Activated CD4-positive, CD25-positive, alpha-beta regulatory T cell treated with anti-CD3 and anti-CD28 coated beads, Interleukin-2, amount 50 U/mL, for 72 hours (primary cell): Measurements from ENCODE around the gene USP17L10.
"Not testable (repeated sequence)": the region's sequence is repeated elsewhere in the genome, so short reads cannot be mapped to it uniquely, and the experiment has no call there.

Experiments used
- DNase-seq: peaks from one replicate; pipeline ENCODE4 v3.0.0; 2021

The USP17L10 gene, protein sequence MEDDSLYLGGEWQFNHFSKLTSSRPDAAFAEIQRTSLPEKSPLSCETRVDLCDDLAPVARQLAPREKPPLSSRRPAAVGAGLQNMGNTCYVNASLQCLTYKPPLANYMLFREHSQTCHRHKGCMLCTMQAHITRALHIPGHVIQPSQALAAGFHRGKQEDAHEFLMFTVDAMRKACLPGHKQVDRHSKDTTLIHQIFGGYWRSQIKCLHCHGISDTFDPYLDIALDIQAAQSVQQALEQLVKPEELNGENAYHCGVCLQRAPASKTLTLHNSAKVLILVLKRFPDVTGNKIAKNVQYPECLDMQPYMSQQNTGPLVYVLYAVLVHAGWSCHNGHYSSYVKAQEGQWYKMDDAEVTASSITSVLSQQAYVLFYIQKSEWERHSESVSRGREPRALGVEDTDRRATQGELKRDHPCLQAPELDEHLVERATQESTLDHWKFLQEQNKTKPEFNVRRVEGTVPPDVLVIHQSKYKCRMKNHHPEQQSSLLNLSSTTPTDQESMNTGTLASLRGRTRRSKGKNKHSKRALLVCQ

DNA sequence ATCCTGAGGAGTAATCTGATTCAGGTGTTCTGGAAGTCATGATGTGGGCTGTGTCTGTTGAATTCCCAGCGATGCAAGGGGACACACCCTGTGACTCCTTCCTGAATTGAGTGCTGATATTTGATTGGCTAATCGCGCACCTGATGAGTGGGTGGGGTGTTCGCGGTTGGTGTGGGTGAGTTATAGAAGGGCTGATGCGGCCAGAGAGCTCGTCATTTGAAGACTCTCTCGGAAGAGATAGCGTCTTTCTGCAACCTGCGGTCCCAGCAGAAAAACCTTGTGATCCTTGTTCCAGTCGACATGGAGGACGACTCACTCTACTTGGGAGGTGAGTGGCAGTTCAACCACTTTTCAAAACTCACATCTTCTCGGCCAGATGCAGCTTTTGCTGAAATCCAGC, at the start of gene USP17L10:
USP17L10 (plus strand) TSS at position 301 of the 400 bp plus-strand sequence; CDS start at position 301, 0 bp downstream.
- not testable (repeated sequence) for DNase-seq

DNA sequence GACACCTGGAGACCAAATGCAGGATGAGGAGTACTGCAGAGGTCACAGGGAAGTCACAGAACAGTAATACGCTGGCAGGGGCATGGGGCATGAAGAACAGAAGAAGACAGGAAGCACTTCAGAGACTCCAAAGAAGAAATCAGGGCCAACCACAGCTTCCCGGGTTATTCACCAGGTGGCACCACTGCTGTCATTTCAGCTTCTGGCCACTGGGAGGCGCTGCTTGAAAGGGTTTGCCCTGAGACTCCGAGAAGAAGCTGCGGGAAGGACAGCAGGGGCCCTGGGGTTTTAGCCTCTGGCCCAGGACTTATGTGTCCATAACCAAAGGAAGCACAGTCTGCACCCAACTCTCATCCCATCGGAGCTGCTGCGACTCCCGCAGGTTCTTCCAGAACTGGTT, 44.5 kb upstream of the USP17L10 start:
- DNase-seq, result not testable (repeated sequence)

DNA sequence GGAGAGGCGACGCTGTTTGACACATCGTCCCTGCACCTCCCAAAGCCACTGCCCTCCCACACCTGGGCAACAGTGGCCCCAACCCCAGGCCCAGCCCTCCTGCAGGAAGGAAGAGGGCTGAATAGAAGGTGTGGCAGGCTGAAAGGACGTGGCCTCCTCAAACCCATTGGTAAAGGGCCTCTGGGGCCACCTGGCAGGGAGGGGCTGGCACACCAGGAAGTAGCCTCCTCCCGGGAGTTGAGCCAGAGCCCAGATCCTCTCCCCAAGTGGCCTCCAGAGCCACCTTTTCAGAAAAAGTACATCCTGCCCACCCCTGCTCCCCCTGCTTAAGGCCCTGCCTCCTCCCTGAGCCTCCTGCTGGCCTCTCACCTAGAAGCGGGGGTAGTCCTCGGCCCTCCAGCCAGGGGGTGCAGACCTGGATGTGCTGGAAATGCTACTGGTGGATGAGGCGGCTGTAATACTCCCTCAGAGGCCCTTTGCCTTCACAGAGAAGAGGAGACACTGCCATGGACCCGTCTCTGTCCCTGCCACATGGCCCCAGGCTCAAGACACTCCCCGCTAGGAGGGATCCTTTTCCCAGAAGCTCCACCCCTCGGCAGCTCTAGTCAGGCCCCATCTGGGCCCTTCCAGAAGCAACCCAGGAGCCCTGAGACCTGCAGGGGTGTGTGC, 40.5 kb upstream of the USP17L10 start, which contains the start of gene FAM90A26:
FAM90A26 (plus strand) TSS at position 619 of the 669 bp plus-strand sequence. CDS start 2,764 bp downstream, outside the sequence.
- DNase-seq, result not testable (repeated sequence)

DNA sequence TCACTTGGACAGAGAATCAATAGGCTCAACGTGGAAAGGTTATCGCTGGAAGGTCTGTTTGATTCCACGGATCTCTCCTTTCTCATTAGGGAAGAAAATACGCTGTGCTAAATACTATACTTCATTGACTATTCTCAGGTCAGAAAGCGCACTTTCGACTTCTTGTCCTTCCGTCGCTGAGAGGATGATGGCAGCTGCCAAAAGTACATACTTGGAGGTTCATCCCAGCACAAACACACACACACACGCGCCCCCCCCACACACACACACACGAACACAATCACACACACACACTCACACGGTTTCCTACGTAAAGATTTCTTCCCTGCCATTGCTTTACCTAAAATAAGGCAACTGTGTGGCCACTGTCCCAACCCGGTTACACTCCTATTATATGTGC, 4.2 kb downstream of the USP17L10 start:
- not testable (repeated sequence) for DNase-seq

DNA sequence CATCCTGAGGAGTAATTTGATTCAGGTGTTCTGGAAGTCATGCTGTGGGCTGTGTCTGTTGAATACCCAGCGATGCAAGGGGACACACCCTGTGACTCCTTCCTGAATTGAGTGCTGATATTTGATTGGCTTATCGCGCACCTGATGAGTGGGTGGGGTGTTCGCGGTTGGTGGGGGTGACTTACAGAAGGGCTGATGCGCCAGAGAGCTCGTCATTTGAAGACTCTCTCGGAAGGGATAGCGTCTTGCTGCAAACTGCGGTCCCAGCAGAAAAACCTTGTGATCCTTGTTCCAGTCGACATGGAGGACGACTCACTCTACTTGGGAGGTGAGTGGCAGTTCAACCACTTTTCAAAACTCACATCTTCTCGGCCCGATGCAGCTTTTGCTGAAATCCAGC, 4.6 kb downstream of the USP17L10 start, which contains the start of gene USP17L11:
USP17L11 (plus strand) TSS at position 301 of the 400 bp plus-strand sequence; CDS start at position 301, 0 bp downstream.
- not testable (repeated sequence) for DNase-seq

DNA sequence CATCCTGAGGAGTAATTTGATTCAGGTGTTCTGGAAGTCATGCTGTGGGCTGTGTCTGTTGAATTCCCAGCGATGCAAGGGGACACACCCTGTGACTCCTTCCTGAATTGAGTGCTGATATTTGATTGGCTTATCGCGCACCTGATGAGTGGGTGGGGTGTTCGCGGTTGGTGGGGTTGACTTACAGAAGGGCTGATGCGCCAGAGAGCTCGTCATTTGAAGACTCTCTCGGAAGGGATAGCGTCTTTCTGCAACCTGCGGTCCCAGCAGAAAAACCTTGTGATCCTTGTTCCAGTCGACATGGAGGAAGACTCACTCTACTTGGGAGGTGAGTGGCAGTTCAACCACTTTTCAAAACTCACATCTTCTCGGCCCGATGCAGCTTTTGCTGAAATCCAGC, 9.4 kb downstream of the USP17L10 start, which contains the start of gene USP17L12:
USP17L12 (plus strand) TSS at position 301 of the 400 bp plus-strand sequence; CDS start at position 301, 0 bp downstream.
- DNase-seq, result not testable (repeated sequence)

DNA sequence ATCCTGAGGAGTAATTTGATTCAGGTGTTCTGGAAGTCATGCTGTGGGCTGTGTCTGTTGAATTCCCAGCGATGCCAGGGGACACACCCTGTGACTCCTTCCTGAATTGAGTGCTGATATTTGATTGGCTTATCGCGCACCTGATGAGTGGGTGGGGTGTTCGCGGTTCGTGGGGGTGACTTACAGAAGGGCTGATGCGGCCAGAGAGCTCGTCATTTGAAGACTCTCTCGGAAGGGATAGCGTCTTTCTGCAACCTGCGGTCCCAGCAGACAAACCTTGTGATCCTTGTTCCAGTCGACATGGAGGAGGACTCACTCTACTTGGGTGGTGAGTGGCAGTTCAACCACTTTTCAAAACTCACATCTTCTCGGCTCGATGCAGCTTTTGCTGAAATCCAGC, 14.1 kb downstream of the USP17L10 start, which contains the start of gene USP17L13:
USP17L13 (plus strand) TSS at position 301 of the 400 bp plus-strand sequence; CDS start at position 301, 0 bp downstream.
- not testable (repeated sequence) for DNase-seq

DNA sequence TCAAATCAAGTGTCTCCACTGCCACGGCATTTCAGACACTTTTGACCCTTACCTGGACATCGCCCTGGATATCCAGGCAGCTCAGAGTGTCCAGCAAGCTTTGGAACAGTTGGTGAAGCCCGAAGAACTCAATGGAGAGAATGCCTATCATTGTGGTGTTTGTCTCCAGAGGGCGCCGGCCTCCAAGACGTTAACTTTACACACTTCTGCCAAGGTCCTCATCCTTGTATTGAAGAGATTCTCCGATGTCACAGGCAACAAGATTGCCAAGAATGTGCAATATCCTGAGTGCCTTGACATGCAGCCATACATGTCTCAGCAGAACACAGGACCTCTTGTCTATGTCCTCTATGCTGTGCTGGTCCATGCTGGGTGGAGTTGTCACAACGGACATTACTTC, 19.8 kb downstream of the USP17L10 start:
- DNase-seq, result peak; percentile 8

DNA sequence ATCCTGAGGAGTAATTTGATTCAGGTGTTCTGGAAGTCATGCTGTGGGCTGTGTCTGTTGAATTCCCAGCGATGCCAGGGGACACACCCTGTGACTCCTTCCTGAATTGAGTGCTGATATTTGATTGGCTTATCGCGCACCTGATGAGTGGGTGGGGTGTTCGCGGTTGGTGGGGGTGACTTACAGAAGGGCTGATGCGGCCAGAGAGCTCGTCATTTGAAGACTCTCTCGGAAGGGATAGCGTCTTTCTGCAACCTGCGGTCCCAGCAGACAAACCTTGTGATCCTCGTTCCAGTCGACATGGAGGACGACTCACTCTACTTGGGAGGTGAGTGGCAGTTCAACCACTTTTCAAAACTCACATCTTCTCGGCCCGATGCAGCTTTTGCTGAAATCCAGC, 23.6 kb downstream of the USP17L10 start, which contains the start of gene USP17L15:
USP17L15 (plus strand) TSS at position 301 of the 400 bp plus-strand sequence; CDS start at position 301, 0 bp downstream.
- DNase-seq, result not testable (repeated sequence)

DNA sequence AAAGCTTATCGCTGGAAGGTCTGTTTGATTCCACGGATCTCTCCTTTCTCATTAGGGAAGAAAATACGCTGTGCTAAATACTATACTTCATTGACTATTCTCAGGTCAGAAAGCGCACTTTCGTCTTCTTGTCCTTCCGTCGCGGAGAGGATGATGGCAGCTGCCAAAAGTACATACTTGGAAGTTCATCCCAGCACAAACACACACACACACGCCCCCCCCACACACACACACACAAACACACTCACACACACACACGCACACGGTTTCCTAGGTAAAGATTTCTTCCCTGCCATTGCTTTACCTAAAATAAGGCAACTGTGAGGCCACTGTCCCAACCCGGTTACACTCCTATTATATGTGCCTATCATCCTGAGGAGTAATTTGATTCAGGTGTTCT, 28.0 kb downstream of the USP17L10 start:
- DNase-seq, result not testable (repeated sequence)

DNA sequence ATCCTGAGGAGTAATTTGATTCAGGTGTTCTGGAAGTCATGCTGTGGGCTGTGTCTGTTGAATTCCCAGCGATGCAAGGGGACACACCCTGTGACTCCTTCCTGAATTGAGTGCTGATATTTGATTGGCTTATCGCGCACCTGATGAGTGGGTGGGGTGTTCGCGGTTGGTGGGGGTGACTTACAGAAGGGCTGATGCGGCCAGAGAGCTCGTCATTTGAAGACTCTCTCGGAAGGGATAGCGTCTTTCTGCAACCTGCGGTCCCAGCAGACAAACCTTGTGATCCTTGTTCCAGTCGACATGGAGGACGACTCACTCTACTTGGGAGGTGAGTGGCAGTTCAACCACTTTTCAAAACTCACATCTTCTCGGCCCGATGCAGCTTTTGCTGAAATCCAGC, 33.1 kb downstream of the USP17L10 start, which contains the start of gene USP17L17:
USP17L17 (plus strand) TSS at position 301 of the 400 bp plus-strand sequence; CDS start at position 301, 0 bp downstream.
- not testable (repeated sequence) for DNase-seq

DNA sequence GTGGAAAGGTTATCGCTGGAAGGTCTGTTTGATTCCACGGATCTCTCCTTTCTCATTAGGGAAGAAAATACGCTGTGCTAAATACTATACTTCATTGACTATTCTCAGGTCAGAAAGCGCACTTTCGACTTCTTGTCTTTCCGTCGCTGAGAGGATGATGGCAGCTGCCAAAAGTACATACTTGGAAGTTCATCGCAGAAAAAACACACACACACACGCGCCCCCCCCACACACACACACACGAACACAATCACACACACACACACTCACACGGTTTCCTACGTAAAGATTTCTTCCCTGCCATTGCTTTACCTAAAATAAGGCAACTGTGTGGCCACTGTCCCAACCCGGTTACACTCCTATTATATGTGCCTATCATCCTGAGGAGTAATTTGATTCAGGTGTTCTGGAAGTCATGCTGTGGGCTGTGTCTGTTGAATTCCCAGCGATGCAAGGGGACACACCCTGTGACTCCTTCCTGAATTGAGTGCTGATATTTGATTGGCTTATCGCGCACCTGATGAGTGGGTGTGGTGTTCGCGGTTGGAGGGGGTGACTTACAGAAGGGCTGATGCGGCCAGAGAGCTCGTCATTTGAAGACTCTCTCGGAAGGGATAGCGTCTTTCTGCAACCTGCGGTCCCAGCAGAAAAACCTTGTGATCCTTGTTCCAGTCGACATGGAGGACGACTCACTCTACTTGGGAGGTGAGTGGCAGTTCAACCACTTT, 37.7 kb downstream of the USP17L10 start, which contains the start of gene USP17L18:
USP17L18 (plus strand) TSS at position 678 of the 728 bp plus-strand sequence; CDS start at position 678, 0 bp downstream.
- DNase-seq, result not testable (repeated sequence)

DNA sequence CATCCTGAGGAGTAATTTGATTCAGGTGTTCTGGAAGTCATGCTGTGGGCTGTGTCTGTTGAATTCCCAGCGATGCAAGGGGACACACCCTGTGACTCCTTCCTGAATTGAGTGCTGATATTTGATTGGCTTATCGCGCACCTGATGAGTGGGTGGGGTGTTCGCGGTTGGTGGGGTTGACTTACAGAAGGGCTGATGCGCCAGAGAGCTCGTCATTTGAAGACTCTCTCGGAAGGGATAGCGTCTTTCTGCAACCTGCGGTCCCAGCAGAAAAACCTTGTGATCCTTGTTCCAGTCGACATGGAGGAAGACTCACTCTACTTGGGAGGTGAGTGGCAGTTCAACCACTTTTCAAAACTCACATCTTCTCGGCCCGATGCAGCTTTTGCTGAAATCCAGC, 42.6 kb downstream of the USP17L10 start, which contains the start of gene USP17L19:
USP17L19 (plus strand) TSS at position 301 of the 400 bp plus-strand sequence; CDS start at position 301, 0 bp downstream.
- DNase-seq, result not testable (repeated sequence)

DNA sequence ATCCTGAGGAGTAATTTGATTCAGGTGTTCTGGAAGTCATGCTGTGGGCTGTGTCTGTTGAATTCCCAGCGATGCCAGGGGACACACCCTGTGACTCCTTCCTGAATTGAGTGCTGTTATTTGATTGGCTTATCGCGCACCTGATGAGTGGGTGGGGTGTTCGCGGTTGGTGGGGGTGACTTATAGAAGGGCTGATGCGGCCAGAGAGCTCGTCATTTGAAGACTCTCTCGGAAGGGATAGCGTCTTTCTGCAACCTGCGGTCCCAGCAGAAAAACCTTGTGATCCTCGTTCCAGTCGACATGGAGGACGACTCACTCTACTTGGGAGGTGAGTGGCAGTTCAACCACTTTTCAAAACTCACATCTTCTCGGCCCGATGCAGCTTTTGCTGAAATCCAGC, 47.4 kb downstream of the USP17L10 start, which contains the start of gene USP17L20:
USP17L20 (plus strand) TSS at position 301 of the 400 bp plus-strand sequence; CDS start at position 301, 0 bp downstream.
- not testable (repeated sequence) for DNase-seq
